CD4-positive, alpha-beta T cell (primary cell): Measurements from ENCODE around the gene EGLN1. TPM values are rescaled to one million over a fixed set of nuclear protein-coding genes. Genes with fewer than 3 reads are reported as not detected.

Experiments
- ATAC-seq: fragments of 200-7000 bp; cut with Tn5 transposase; one replicate; pipeline ENCODE4 v1.10.0; 2022; ENCODE audit warnings: mild to moderate bottlenecking; ENCODE audit not compliant: poor library complexity
- CTCF ChIA-PET: fragments of 350-600 bp; sonication (Branson Sonifier 250); formaldehyde crosslinking; loops from one replicate; lab custom pipeline; 2021; ENCODE audit warnings: antibody characterized with exemption, inconsistent platforms; lab: Charles Lee
- POLR2A ChIA-PET: fragments of 350-600 bp; sonication (Branson Sonifier 250); formaldehyde crosslinking; loops from one replicate; lab custom pipeline; 2021; ENCODE audit warnings: antibody characterized with exemption, inconsistent platforms; lab: Charles Lee
- DNase-seq, 14 experiments: peaks; one replicate each; pipeline ENCODE4 v3.0.0-alpha.2; 2013 to 2020; ENCODE audit warnings: mixed read lengths in 2 of 14
- H3K27ac ChIP-seq, 2 donors: one replicate each; pipeline versions ENCODE4 v1.5.1 to v1.7.0; 2013; ENCODE audit warnings: low read length in 2 of 2, low read depth in 1 of 2, mild to moderate bottlenecking in 1 of 2
- H3K27me3 ChIP-seq, 2 experiments: 1 replicate in 1 of 2; 2 replicates in 1 of 2; pipeline versions ENCODE4 v1.6.1 to v1.7.0; 2013; ENCODE audit warnings: low read length in 2 of 2, control low read depth in 1 of 2, mild to moderate bottlenecking in 1 of 2, moderate library complexity in 1 of 2; ENCODE audit not compliant: insufficient read depth in 2 of 2, control insufficient read depth in 1 of 2
- H3K36me3 ChIP-seq: one replicate; pipeline ENCODE4 v1.6.1; 2013; ENCODE audit warnings: low read length, control low read depth; ENCODE audit not compliant: insufficient read depth
- H3K4me1 ChIP-seq: one replicate; pipeline ENCODE4 v1.6.1; 2013; ENCODE audit warnings: low read length, control low read depth; ENCODE audit not compliant: insufficient read depth
- H3K4me3 ChIP-seq: one replicate; pipeline ENCODE4 v1.5.1; 2013; ENCODE audit warnings: mild to moderate bottlenecking, low read length, moderate library complexity
- H3K9me3 ChIP-seq, 2 experiments: 1 replicate in 1 of 2; 2 replicates in 1 of 2; pipeline versions ENCODE4 v1.6.1 to v1.7.0; 2013; ENCODE audit warnings: low read length in 2 of 2, mild to moderate bottlenecking in 2 of 2, control low read depth in 1 of 2, moderate library complexity in 1 of 2; ENCODE audit not compliant: control insufficient read depth in 1 of 2, insufficient read depth in 1 of 2
- H3K27ac Mint-ChIP-seq: one replicate; pipeline ENCODE4 v1.8.0; 2020; ENCODE audit warnings: mixed read lengths
- H3K27me3 Mint-ChIP-seq: one replicate; pipeline ENCODE4 v1.8.0; 2021; ENCODE audit warnings: mixed read lengths
- H3K36me3 Mint-ChIP-seq: one replicate; pipeline ENCODE4 v1.8.0; 2021; ENCODE audit warnings: low read depth, mixed read lengths
- H3K4me1 Mint-ChIP-seq: one replicate; pipeline ENCODE4 v1.8.0; 2021; ENCODE audit warnings: low read depth, mixed read lengths
- H3K4me3 Mint-ChIP-seq: one replicate; pipeline ENCODE4 v1.8.0; 2020; ENCODE audit warnings: mild to moderate bottlenecking, mixed read lengths
- H3K9me3 Mint-ChIP-seq: one replicate; pipeline ENCODE4 v1.8.0; 2020; ENCODE audit warnings: mixed read lengths
- intact Hi-C, 2 experiments: fragments of 100-400 bp; cut with DNase I in 1 of 2; cut with micrococcal nuclease in 1 of 2; formaldehyde crosslinking; loops; one replicate each; pipeline versions ENCODE4 v1.15.1 to v1.9.0; 2023 to 2025; cut with DNase I, micrococcal nuclease
- total RNA-seq, 174 experiments: library from RNA in 2 of 174; stranded (reverse) in 2 of 174; gene quantifications; one replicate each; pipeline ENCODE4 v1.2.3 and lab custom pipeline; 2021 to 2026
- TF ChIP-seq, protein P1 (sequence below): fragments of 200-600 bp; IDR thresholded peaks from one replicate; pipeline ENCODE4 v1.8.0; 2022; ENCODE audit warnings: antibody characterized with exemption, mild to moderate bottlenecking

EGLN1 gene
- total RNA-seq, 2 experiments from 2014 or later, result 8.2 to 9.4 TPM

DNA sequence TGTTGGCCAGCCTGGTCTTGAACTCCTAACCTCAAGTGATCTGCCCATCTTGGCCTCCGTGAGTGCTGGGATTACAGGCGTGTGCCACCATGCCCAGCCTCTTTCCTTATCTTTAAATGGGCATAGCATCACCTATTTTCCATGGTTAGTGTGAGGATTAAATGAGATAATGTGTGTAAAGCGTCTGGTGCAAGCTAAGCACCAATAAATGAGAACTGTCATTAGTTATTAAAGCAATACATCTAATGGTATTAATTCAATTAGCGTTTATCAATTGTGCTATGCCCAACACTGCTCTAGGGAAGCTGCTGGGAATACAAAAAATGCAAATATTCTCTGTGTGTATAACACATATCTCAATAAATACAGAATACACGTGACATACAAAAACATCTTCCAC is 94.5 kb downstream of the EGLN1 start:
- H3K27me3 Mint-ChIP-seq, result no peaks in the 10 kb centered on the region
- TF ChIP-seq, protein P1, sequence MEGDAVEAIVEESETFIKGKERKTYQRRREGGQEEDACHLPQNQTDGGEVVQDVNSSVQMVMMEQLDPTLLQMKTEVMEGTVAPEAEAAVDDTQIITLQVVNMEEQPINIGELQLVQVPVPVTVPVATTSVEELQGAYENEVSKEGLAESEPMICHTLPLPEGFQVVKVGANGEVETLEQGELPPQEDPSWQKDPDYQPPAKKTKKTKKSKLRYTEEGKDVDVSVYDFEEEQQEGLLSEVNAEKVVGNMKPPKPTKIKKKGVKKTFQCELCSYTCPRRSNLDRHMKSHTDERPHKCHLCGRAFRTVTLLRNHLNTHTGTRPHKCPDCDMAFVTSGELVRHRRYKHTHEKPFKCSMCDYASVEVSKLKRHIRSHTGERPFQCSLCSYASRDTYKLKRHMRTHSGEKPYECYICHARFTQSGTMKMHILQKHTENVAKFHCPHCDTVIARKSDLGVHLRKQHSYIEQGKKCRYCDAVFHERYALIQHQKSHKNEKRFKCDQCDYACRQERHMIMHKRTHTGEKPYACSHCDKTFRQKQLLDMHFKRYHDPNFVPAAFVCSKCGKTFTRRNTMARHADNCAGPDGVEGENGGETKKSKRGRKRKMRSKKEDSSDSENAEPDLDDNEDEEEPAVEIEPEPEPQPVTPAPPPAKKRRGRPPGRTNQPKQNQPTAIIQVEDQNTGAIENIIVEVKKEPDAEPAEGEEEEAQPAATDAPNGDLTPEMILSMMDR, result no peak
- no peak overlapping the region for H3K4me3 ChIP-seq
- peaks cover 0 to 3% of the 10 kb centered on the region in 2 experiments for H3K9me3 ChIP-seq
- H3K36me3 Mint-ChIP-seq, result peaks cover 13% of the 10 kb centered on the region
- DNase-seq (no peak), ATAC-seq (no peak)
- no peak overlapping the region for H3K4me3 Mint-ChIP-seq
- ChIA-PET CTCF (no interaction called here), POLR2A (no interaction called here)
- intact Hi-C loops, result no loop called here
- peaks cover 2% of the 10 kb centered on the region for H3K4me1 ChIP-seq
- H3K9me3 Mint-ChIP-seq, result peaks cover 4% of the 10 kb centered on the region
- H3K36me3 ChIP-seq, result peaks cover 4% of the 10 kb centered on the region
- H3K4me1 Mint-ChIP-seq, result peaks cover 21% of the 10 kb centered on the region
- no peak overlapping the region for H3K27ac Mint-ChIP-seq
- no peak overlapping the region for H3K27ac ChIP-seq
- H3K27me3 ChIP-seq, result no peaks in the 10 kb centered on the region

DNA sequence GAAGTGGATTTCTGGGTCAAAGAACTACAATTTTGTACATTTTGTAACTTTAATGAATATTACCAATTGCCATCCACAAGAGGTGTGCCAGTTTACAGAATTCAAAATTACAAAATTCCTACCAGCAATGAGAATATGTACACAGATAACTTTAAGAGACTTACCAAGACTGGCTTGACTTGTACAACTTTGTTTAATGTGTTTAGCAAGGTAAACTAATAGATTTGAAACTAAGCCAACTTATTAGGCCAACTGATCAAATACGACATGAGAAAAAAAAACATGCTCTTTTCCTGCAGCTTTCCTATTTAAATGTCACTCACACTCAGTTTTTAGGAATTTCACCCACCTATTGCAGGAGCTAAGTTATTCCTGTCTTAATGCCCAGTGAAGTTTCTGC is 95.8 kb downstream of the EGLN1 start:
- H3K27me3 ChIP-seq, result no peaks in the 10 kb centered on the region
- no peaks in the 10 kb centered on the region for H3K36me3 ChIP-seq
- H3K4me1 ChIP-seq, result peaks cover 2% of the 10 kb centered on the region
- TF ChIP-seq, protein P1, result no peak
- Mint-ChIP-seq H3K4me1 (peaks cover 11% of the 10 kb centered on the region), H3K4me3 (no peak overlapping the region), H3K36me3 (peaks cover 1% of the 10 kb centered on the region), H3K27ac (no peak overlapping the region), H3K9me3 (no peaks in the 10 kb centered on the region), H3K27me3 (no peaks in the 10 kb centered on the region)
- no peaks in the 10 kb centered on the region for H3K9me3 ChIP-seq
- DNase-seq, result no peak
- POLR2A ChIA-PET, result no interaction called here
- no peak overlapping the region for H3K27ac ChIP-seq
- H3K4me3 ChIP-seq, result no peak overlapping the region
- intact Hi-C loops, result no loop called here
- CTCF ChIA-PET, result no interaction called here
- ATAC-seq, result no peak

DNA sequence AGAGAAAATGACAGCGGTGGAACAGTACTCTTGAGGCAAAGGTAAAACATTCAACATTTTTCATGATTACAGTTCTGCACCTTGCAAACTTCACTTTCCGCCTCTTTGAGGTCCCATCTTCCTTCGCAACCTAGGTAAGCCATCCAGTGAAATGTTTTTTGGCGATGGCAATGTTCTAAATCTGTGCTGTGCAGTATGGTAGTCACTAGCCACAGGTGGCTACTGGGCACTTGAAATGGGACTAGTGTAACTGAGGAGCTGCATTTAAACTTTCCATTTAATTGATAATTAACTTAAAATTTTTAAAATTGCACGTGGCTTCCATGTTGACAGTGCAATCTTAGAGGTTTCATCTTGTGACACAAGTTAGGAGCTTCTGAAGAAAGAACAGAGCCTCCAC is 97.4 kb downstream of the EGLN1 start:
- H3K27me3 Mint-ChIP-seq, result no peaks in the 10 kb centered on the region
- POLR2A ChIA-PET, result interaction anchor here (1.6 kb wide), 1 partner anchor 13 kb away, joined by 6 read pairs; the partner anchor contains the start of genes EXOC8 and SPRTN
- no peak overlapping the region for H3K4me3 Mint-ChIP-seq
- H3K4me1 Mint-ChIP-seq, result no peaks in the 10 kb centered on the region
- H3K36me3 ChIP-seq, result no peaks in the 10 kb centered on the region
- no peak overlapping the region for H3K27ac Mint-ChIP-seq
- CTCF ChIA-PET, result no interaction called here
- TF ChIP-seq, protein P1, result no peak
- DNase-seq, result no peak
- no peaks in the 10 kb centered on the region for H3K36me3 Mint-ChIP-seq
- no peak overlapping the region for H3K27ac ChIP-seq
- H3K27me3 ChIP-seq, result no peaks in the 10 kb centered on the region
- no peaks in the 10 kb centered on the region for H3K9me3 ChIP-seq
- no peaks in the 10 kb centered on the region for H3K4me1 ChIP-seq
- H3K9me3 Mint-ChIP-seq, result no peaks in the 10 kb centered on the region
- intact Hi-C loops, result no loop called here
- no peak overlapping the region for H3K4me3 ChIP-seq
- ATAC-seq, result no peak
